ENCODE measurements around the gene JAK1.

JAK1 gene

GRCh38 chr1:64966158-64966971, at the start of gene JAK1:
JAK1 (minus strand) TSS chr1:64966549; CDS start chr1:64886264, 80,285 bp downstream.
- DNase-seq (ENCODE audit: low spot score): peak; percentile 97
- in situ Hi-C loops (cut with MboI; ENCODE audit: low pct_unique_long_range_greater_than_20kb, low sequenced_read_pairs, unreplicated experiment): no loop called here
- no peak for TF ChIP-seq CTCF (IDR thresholded peaks at IDR 0.05; ENCODE audit: extremely low read depth, insufficient read depth, missing control alignments)

GRCh38 chr1:65014321-65014720, 48.0 kb upstream of the JAK1 start:
- DNase-seq (ENCODE audit: low spot score): no peak
- TF ChIP-seq CTCF (IDR thresholded peaks at IDR 0.05; ENCODE audit: extremely low read depth, insufficient read depth, missing control alignments): no peak
- in situ Hi-C loops (cut with MboI; ENCODE audit: low pct_unique_long_range_greater_than_20kb, low sequenced_read_pairs, unreplicated experiment): no loop called here

GRCh38 chr1:65011983-65012382, 45.6 kb upstream of the JAK1 start:
- no peak for DNase-seq (ENCODE audit: low spot score)
- in situ Hi-C loops (cut with MboI; ENCODE audit: low pct_unique_long_range_greater_than_20kb, low sequenced_read_pairs, unreplicated experiment): no loop called here
- TF ChIP-seq CTCF (IDR thresholded peaks at IDR 0.05; ENCODE audit: extremely low read depth, insufficient read depth, missing control alignments): no peak

- in situ Hi-C loops (cut with MboI; ENCODE audit: low pct_unique_long_range_greater_than_20kb, low sequenced_read_pairs, unreplicated experiment): no loop called here
- no peak for DNase-seq (ENCODE audit: low spot score)
- no peak for TF ChIP-seq CTCF (IDR thresholded peaks at IDR 0.05; ENCODE audit: extremely low read depth, insufficient read depth, missing control alignments)
These were observed 43.5 kb upstream of the JAK1 start for GRCh38 chr1:65009724-65010420.

GRCh38 chr1:65009176-65009575, 42.8 kb upstream of the JAK1 start:
- DNase-seq (ENCODE audit: low spot score): no peak
- no peak for TF ChIP-seq CTCF (IDR thresholded peaks at IDR 0.05; ENCODE audit: extremely low read depth, insufficient read depth, missing control alignments)
- in situ Hi-C loops (cut with MboI; ENCODE audit: low pct_unique_long_range_greater_than_20kb, low sequenced_read_pairs, unreplicated experiment): no loop called here

- in situ Hi-C loops (cut with MboI; ENCODE audit: low pct_unique_long_range_greater_than_20kb, low sequenced_read_pairs, unreplicated experiment): no loop called here
- DNase-seq (ENCODE audit: low spot score): no peak
- no peak for TF ChIP-seq CTCF (IDR thresholded peaks at IDR 0.05; ENCODE audit: extremely low read depth, insufficient read depth, missing control alignments)
These were observed 40.5 kb upstream of the JAK1 start for GRCh38 chr1:65006806-65007205.

Measured in GM13977 (cell line).